HFFc6 (cell line): Measurements from ENCODE around the gene CCND2. TPM values are rescaled to one million over a fixed set of nuclear protein-coding genes. Genes with fewer than 3 reads are reported as not detected.

ENCODE experiments used
- DNase-seq: peaks from one replicate; pipeline ENCODE4 v3.0.0-alpha.2; 2018
- H3K27ac Mint-ChIP-seq: 2 replicates; pipeline ENCODE4 v1.8.0; 2020; ENCODE audit warnings: mild to moderate bottlenecking, mixed read lengths
- H3K27me3 Mint-ChIP-seq: 2 replicates; pipeline ENCODE4 v1.8.0; 2021; ENCODE audit warnings: mild to moderate bottlenecking, moderate library complexity, mixed read lengths; ENCODE audit not compliant: insufficient read depth
- H3K36me3 Mint-ChIP-seq: 2 replicates; pipeline ENCODE4 v1.8.0; 2021; ENCODE audit warnings: low read depth, mixed read lengths
- H3K4me1 Mint-ChIP-seq: 2 replicates; pipeline ENCODE4 v1.8.0; 2020; ENCODE audit warnings: low read depth, mixed read lengths
- H3K4me3 Mint-ChIP-seq: 2 replicates; pipeline ENCODE4 v1.8.0; 2020; ENCODE audit warnings: mild to moderate bottlenecking, moderate library complexity, mixed read lengths
- H3K9me3 Mint-ChIP-seq: 2 replicates; pipeline ENCODE4 v1.8.0; 2020; ENCODE audit warnings: mild to moderate bottlenecking, mixed read lengths
- CTCF ChIP-seq: fragments of 200-600 bp; sonication (generic); IDR thresholded peaks from 2 replicates; pipeline ENCODE4 v1.5.0; 2021; ENCODE audit warnings: antibody characterized with exemption, mild to moderate bottlenecking
- total RNA-seq, 6 experiments: library from RNA; stranded (reverse); fragmentation: NEBNext Ultra II Directional; extraction: Animal tissue kit (Norgen Biotek cat#: 25700); gene quantifications; 2 replicates in 1 of 6; 3 replicates in 5 of 6; pipeline ENCODE4 v1.2.3, GENCODE V29; 2021

CCND2 gene
- total RNA-seq, 6 experiments from 2014 or later: 5.7 to 27.2 (median 24.5) TPM

- TF ChIP-seq CTCF: no peak
- Mint-ChIP-seq H3K9me3 (no peaks in the 10 kb centered on the region), H3K27me3 (peaks cover 2% of the 10 kb centered on the region), H3K4me1 (peaks cover 46% of the 10 kb centered on the region), H3K27ac (peak overlapping the region; percentile 33; the same call in 1 of the 2 replicates), H3K4me3 (peak overlapping the region; percentile 96), H3K36me3 (peaks cover 17% of the 10 kb centered on the region)
- DNase-seq: no peak
Measured at GRCh38 chr12:4322726-4323125, 49.2 kb downstream of the CCND2 start.

Other genes with a start within 250 kb of the CCND2 start
- gene TIGAR, start 47.5 kb downstream of the CCND2 start, total RNA-seq: 10 to 100 TPM; 29.9 to 51.8 (median 41.8) TPM
- not detected for gene FGF23, start 106.0 kb downstream of the CCND2 start, total RNA-seq
- not detected for gene FGF6, start 172.1 kb downstream of the CCND2 start, total RNA-seq